CD4-positive, alpha-beta T cell treated with Interleukin-17A for 4 hours (primary cell): ENCODE results near the gene HFE.
"Not testable (repeated sequence)": the region's sequence is repeated elsewhere in the genome, so short reads cannot be mapped to it uniquely, and the experiment has no call there.

Experiments
- DNase-seq: peaks from one replicate; pipeline ENCODE4 v3.0.0-alpha.2; 2020; ENCODE audit warnings: mixed read lengths

HFE gene

GRCh38 chr6:26113570-26113969 is 26.3 kb downstream of the HFE start:
- no peak for DNase-seq

GRCh38 chr6:26115226-26115625 is 28.0 kb downstream of the HFE start:
- DNase-seq: no peak

- DNase-seq: no peak
These were observed 29.0 kb downstream of the HFE start for GRCh38 chr6:26116267-26116666.

GRCh38 chr6:26118999-26119398 is 31.8 kb downstream of the HFE start:
- DNase-seq: no peak

GRCh38 chr6:26120115-26120514 is 32.9 kb downstream of the HFE start:
- not testable (repeated sequence) for DNase-seq

GRCh38 chr6:26120807-26121140 is 33.5 kb downstream of the HFE start:
- no peak for DNase-seq

GRCh38 chr6:26121141-26122004 is 34.1 kb downstream of the HFE start:
- no peak for DNase-seq

GRCh38 chr6:26122005-26122388 is 34.8 kb downstream of the HFE start:
- no peak for DNase-seq

- DNase-seq: no peak
These were observed 35.2 kb downstream of the HFE start for GRCh38 chr6:26122402-26122792.

- peak; percentile 96 for DNase-seq
These were observed 35.8 kb downstream of the HFE start for GRCh38 chr6:26122793-26123674.

GRCh38 chr6:26123675-26123946 is 36.4 kb downstream of the HFE start:
- peak; percentile 76 for DNase-seq

- no peak for DNase-seq
These were observed 36.9 kb downstream of the HFE start for GRCh38 chr6:26123947-26124780.

GRCh38 chr6:26124781-26125685 is 37.8 kb downstream of the HFE start:
- DNase-seq: peak; percentile 23

- DNase-seq: no peak
These were observed 39.4 kb downstream of the HFE start for GRCh38 chr6:26126394-26127235.

- DNase-seq: no peak
These were observed 41.0 kb downstream of the HFE start for GRCh38 chr6:26128013-26128771.

- no peak for DNase-seq
These were observed 42.4 kb downstream of the HFE start for GRCh38 chr6:26129656-26130055.

- no peak for DNase-seq
These were observed 43.5 kb downstream of the HFE start for GRCh38 chr6:26130581-26131249.

GRCh38 chr6:26131618-26132017 is 44.4 kb downstream of the HFE start:
- no peak for DNase-seq

- no peak for DNase-seq
These were observed 46.5 kb downstream of the HFE start for GRCh38 chr6:26133730-26134129.

- no peak for DNase-seq
These were observed 49.1 kb downstream of the HFE start for GRCh38 chr6:26136321-26136720.
